ENCODE measurements around the gene PRDM16. TPM values are rescaled to one million over a fixed set of nuclear protein-coding genes. Genes with fewer than 3 reads are reported as not detected.

PRDM16 gene
- total and polyA plus RNA-seq, 2 experiments from 2014 or later, result 0.14 to 0.16 TPM

DNA sequence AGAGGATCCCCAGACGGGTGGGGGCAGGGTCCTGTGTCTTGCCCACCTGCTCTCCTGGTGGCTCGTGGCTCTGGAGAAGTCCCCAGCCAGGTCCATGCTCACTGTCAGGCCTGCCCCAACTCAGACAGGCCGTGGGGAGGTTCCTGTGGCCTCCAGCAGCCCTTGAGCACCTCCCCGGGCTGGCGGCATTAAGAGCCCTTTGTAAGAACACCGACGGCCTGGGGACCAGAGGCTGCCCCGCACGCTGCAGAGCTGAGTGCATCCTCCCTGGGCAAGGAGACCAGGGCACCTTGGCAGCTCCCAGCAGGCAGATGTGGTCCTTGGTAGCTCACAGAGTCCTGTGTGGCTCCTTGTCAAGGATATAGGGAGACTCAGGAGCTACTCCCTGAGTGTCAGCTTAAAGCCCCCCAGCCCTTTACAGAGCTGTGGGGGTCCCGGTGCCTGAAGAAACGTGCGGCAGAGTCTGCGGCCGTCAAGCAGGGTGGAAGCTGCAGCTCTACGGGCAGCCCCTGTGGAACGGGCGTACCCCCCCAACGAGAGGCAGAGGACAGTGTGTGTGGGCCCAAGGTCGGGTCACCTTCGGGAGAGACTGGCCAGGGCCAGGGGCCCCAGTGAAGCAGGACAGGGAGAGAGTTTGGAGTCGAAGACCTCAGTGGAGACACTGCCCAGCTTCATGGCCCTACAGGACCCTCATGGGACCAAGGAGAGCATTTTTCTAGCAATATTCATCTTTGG, 118.6 kb downstream of the PRDM16 start:
- Mint-ChIP-seq H3K27me3 (ENCODE audit: insufficient read depth, low read depth, poor library complexity) (peaks cover 12% of the 10 kb centered on the region), H3K4me1 (peaks cover 8% of the 10 kb centered on the region), H3K4me3 (no peak overlapping the region), H3K9me3 (peaks cover 4% of the 10 kb centered on the region; the same call in 2 of the 3 replicates), H3K27ac (no peak overlapping the region), H3K36me3 (ENCODE audit: low read depth) (no peaks in the 10 kb centered on the region; the same call in 2 of the 3 replicates)
- Histone ChIP-seq H3K36me3 (ENCODE audit: insufficient read depth) (no peaks in the 10 kb centered on the region), H3K27ac (ENCODE audit: low read depth) (no peak overlapping the region), H4K20me1 (replicated peaks; ENCODE audit: insufficient read depth) (no peaks in the 10 kb centered on the region), H3K4me3 (no peak overlapping the region), H3K4me1 (ENCODE audit: insufficient read depth) (no peaks in the 10 kb centered on the region), H3K79me2 (replicated peaks; ENCODE audit: insufficient read depth) (no peaks in the 10 kb centered on the region), H3K27me3 (ENCODE audit: insufficient read depth) (no peaks in the 10 kb centered on the region), H2AFZ (no peak overlapping the region), H3K9me2 (ENCODE audit: insufficient read depth) (no peaks in the 10 kb centered on the region), H3F3A (replicated peaks; ENCODE audit: low read depth) (no peaks in the 10 kb centered on the region), H3K4me2 (no peak overlapping the region)
- TF ChIP-seq POLR2AphosphoS5 (IDR thresholded peaks at IDR 0.05; ENCODE audit: low read depth), result no peak
- no peak for TF ChIP-seq REST (IDR thresholded peaks at IDR 0.05; ENCODE audit: unreplicated experiment)
- no peak for TF ChIP-seq JUNB (IDR thresholded peaks at IDR 0.05; ENCODE audit: unreplicated experiment)
- no peak for TF ChIP-seq STAT1 (IDR thresholded peaks at IDR 0.05; ENCODE audit: unreplicated experiment)
- no peak for TF ChIP-seq ZNF114 (CRISPR knock-in tag; IDR thresholded peaks at IDR 0.05)
- TF ChIP-seq EZH2 (IDR thresholded peaks at IDR 0.05; ENCODE audit: low read depth, unreplicated experiment), result no peak
- no peak for TF ChIP-seq ZNF331 (CRISPR knock-in tag; IDR thresholded peaks at IDR 0.05; ENCODE audit: low read depth)
- TF ChIP-seq ZNF462 (CRISPR knock-in tag; IDR thresholded peaks at IDR 0.05), result no peak
- no peak for TF ChIP-seq CREB1 (CRISPR knock-in tag; IDR thresholded peaks at IDR 0.05; ENCODE audit: low read depth)
- TF ChIP-seq, protein P1, sequence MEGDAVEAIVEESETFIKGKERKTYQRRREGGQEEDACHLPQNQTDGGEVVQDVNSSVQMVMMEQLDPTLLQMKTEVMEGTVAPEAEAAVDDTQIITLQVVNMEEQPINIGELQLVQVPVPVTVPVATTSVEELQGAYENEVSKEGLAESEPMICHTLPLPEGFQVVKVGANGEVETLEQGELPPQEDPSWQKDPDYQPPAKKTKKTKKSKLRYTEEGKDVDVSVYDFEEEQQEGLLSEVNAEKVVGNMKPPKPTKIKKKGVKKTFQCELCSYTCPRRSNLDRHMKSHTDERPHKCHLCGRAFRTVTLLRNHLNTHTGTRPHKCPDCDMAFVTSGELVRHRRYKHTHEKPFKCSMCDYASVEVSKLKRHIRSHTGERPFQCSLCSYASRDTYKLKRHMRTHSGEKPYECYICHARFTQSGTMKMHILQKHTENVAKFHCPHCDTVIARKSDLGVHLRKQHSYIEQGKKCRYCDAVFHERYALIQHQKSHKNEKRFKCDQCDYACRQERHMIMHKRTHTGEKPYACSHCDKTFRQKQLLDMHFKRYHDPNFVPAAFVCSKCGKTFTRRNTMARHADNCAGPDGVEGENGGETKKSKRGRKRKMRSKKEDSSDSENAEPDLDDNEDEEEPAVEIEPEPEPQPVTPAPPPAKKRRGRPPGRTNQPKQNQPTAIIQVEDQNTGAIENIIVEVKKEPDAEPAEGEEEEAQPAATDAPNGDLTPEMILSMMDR (conservative IDR thresholded peaks at IDR 0.05; ENCODE audit: low read depth in 2 of 2), result no peak
- no peak for TF ChIP-seq EZH2phosphoT487 (IDR thresholded peaks at IDR 0.05; ENCODE audit: unreplicated experiment)
- TF ChIP-seq NANOG (IDR thresholded peaks at IDR 0.05; ENCODE audit: borderline replicate concordance), result no peak
- TF ChIP-seq, protein P2, sequence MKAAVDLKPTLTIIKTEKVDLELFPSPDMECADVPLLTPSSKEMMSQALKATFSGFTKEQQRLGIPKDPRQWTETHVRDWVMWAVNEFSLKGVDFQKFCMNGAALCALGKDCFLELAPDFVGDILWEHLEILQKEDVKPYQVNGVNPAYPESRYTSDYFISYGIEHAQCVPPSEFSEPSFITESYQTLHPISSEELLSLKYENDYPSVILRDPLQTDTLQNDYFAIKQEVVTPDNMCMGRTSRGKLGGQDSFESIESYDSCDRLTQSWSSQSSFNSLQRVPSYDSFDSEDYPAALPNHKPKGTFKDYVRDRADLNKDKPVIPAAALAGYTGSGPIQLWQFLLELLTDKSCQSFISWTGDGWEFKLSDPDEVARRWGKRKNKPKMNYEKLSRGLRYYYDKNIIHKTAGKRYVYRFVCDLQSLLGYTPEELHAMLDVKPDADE (IDR thresholded peaks at IDR 0.05), result no peak
- no peak for ATAC-seq
- no peak for DNase-seq (ENCODE audit: low spot score)

Data from GM23338 (cell line).